SU-DHL-6 (cell line): ENCODE data around the gene DCT.

Experiments used
- CTCF ChIP-seq: fragments of 200-600 bp; sonication (generic); IDR thresholded peaks from one replicate; pipeline ENCODE4 v1.5.1; 2017; ENCODE audit warnings: antibody characterized with exemption, mild to moderate bottlenecking, low read length, moderate library complexity; ENCODE audit not compliant: insufficient read depth, poor library complexity, severe bottlenecking
- EZH2phosphoT487 ChIP-seq: fragments of 200-600 bp; sonication (generic), shearing (Covaris generic); conservative IDR thresholded peaks from 2 replicates; pipeline ENCODE4 v1.6.1; 2018; ENCODE audit warnings: mild to moderate bottlenecking, antibody characterized with exemption, low read length, moderate library complexity, mixed read lengths

- TF ChIP-seq CTCF: no peak
- no peak for TF ChIP-seq EZH2phosphoT487
Observed at GRCh38 chr13:94524407-94524806, 44.9 kb upstream of the DCT start.
